ENCODE data around the gene ZNF638. TPM values are rescaled to one million over a fixed set of nuclear protein-coding genes. Genes with fewer than 3 reads are reported as not detected.

The ZNF638 gene
- total RNA-seq (100 to 1,000 TPM; 207 to 226 TPM), polyA plus RNA-seq (ENCODE audit: insufficient read depth, low read depth, low replicate concordance) (65.0 TPM)
- long read RNA-seq, donor 1, full-length matches to known transcripts: 10 of 39 reads
- long read RNA-seq, donor 1, partial matches to known transcripts: 29 of 39 reads
- long read RNA-seq, donor 1, other reads (novel, unspliced or antisense): 0 of 39 reads
- long read RNA-seq, donor 2, full-length matches to known transcripts: 8 of 13 reads
- long read RNA-seq, donor 2, partial matches to known transcripts: 5 of 13 reads
- long read RNA-seq, donor 2, other reads (novel, unspliced or antisense): 0 of 13 reads

DNA sequence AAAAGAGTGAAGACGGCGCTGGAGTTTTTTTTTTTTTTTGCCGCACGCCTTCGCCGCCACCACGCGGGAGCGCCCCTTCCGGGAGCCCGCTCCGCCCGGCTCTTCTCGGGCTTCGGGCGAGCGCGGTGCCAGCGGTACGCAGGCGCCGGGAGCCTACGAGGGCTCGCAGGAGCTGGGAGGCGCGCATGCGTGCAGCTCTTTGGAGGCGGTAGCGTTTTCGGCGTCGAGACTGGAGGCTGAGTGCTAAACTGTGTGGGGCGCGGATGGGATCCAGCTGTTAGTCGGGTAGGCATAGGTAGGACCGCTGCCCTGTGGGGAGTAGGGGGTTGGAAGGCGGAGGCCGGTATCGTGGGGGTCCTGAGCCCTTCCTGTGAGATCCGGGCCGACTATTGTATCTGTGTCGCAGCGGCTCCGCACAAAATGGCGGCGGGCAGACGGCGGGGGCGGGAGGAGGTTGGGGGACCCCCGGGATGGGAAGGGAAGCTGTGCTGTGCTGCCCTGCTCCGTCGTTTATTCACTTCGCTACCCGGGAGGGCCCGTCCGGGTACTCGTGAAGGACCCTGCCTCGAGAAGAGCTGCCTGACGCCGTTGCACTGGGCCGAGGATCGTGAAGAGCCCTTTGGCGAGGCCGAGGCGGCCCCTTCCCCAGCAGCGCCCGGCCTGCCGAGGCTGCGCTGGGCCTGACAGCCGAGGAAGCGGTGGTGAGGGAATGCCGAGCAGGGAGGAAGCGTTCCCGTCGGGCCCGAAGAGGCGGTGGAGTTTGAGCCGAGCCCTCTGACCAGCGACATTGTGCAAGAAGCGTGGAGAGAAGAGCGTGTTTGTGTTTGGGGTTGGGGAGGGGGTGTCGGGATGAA lies at the start of gene ZNF638:
TSS of gene ZNF638 (plus strand) at position 202 of the 854 bp plus-strand sequence. CDS start 17,173 bp downstream, outside the sequence.
- WGBS, 2 donors: 1 to 2% methylated on average over 28 to 81 of the region's 82 CpGs
- Histone ChIP-seq H3K36me3 (ENCODE audit: low read depth, missing control alignments) (no peaks in the 10 kb centered on the region), H3K27ac (peak within 1 kb of the TSS; percentile 94), H3K9me3 (no peaks in the 10 kb centered on the region), H3K27me3 (no peaks in the 10 kb centered on the region), H3K4me1 (peaks cover 10% of the 10 kb centered on the region), H3K4me3 (peak within 1 kb of the TSS; percentile 77 to 94)
- peak; percentile 92 for DNase-seq
- intact Hi-C loops (cut with DNase I; ENCODE audit: low total_unique reads): no loop called here
- TF ChIP-seq POLR2A (IDR thresholded peaks at IDR 0.05) (no peak), CTCF (IDR thresholded peaks at IDR 0.05) (peak; percentile 25 to 68 (median 68))

DNA sequence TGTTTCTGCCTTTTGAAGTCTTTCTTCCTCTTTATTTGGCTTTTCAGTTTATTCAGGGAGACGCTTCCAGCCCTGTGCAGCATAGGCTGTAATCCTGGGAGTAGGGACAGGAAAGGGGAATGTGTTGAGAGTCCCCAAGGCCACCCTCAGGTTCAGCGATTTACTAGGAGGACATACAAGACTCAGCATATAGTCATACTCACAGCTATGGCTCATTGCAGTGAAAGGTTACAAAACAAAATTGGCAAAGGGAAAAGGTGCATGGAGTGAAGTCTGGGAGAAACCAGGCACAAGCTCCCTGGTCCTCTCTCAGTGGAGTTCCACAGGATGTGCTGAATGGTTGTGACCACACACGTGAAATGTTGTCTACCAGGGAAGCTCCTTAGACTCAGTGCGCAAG lies 49.6 kb upstream of the ZNF638 start:
- WGBS, 2 donors: 83 to 91% methylated on average over 4 of the region's 4 CpGs
- Histone ChIP-seq H3K4me3 (no peak overlapping the region), H3K27ac (no peak overlapping the region), H3K4me1 (peaks cover 7% of the 10 kb centered on the region), H3K9me3 (no peaks in the 10 kb centered on the region), H3K27me3 (no peaks in the 10 kb centered on the region), H3K36me3 (ENCODE audit: low read depth, missing control alignments) (no peaks in the 10 kb centered on the region)
- DNase-seq: no peak
- intact Hi-C loops (cut with DNase I; ENCODE audit: low total_unique reads): no loop called here
- TF ChIP-seq CTCF (IDR thresholded peaks at IDR 0.05) (no peak), POLR2A (IDR thresholded peaks at IDR 0.05) (no peak)

DNA sequence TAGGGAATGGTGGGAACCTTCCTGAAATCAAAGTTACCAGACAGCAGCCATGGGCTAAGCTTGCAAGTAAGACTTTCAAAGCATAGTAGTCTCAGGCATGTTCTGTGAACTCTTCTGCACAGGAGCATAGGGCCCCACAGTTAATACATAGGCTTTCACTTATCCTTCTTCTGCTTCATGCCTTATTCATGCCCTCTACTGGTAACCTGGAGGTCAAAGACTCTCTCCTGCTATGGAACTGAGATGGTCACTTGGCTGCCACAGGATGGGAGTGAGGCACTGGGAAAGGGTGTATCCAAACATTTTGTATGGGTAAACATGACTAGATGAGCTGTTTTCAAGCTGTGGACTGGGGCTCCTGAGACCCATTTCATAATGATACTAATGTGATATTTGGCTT lies 49.1 kb upstream of the ZNF638 start:
- no peaks in the 10 kb centered on the region for H3K27me3 ChIP-seq
- peaks cover 4% of the 10 kb centered on the region for H3K4me1 ChIP-seq
- H3K27ac ChIP-seq: no peak overlapping the region
- DNase-seq: no peak
- H3K36me3 ChIP-seq (ENCODE audit: low read depth, missing control alignments): no peaks in the 10 kb centered on the region
- TF ChIP-seq CTCF (IDR thresholded peaks at IDR 0.05) (no peak), POLR2A (IDR thresholded peaks at IDR 0.05) (no peak)
- no peaks in the 10 kb centered on the region for H3K9me3 ChIP-seq
- no peak overlapping the region for H3K4me3 ChIP-seq
- intact Hi-C loops (cut with DNase I; ENCODE audit: low total_unique reads): no loop called here

GRCh38 chr2:71283131-71283530 lies 48.5 kb upstream of the ZNF638 start:
- Histone ChIP-seq H3K36me3 (ENCODE audit: low read depth, missing control alignments) (no peaks in the 10 kb centered on the region), H3K4me3 (no peak overlapping the region), H3K27me3 (no peaks in the 10 kb centered on the region), H3K4me1 (no peaks in the 10 kb centered on the region), H3K9me3 (no peaks in the 10 kb centered on the region), H3K27ac (no peak overlapping the region)
- TF ChIP-seq POLR2A (IDR thresholded peaks at IDR 0.05) (no peak), CTCF (IDR thresholded peaks at IDR 0.05) (no peak)
- no peak for DNase-seq
- WGBS, 2 donors: 85 to 92% methylated on average over 5 of the region's 5 CpGs
- intact Hi-C loops (cut with DNase I; ENCODE audit: low total_unique reads): no loop called here
